Neural progenitor cell (in vitro differentiated cells): ENCODE measurements around the gene DDX51. TPM values are rescaled to one million over a fixed set of nuclear protein-coding genes. Genes with fewer than 3 reads are reported as not detected.

Experiments
- DNase-seq: peaks from one replicate; pipeline ENCODE4 v3.0.0-alpha.2; 2016; ENCODE audit warnings: low spot score
- H2AFZ ChIP-seq: fragments of 200-600 bp; sonication (generic); replicated peaks from 2 replicates; pipeline ENCODE4 v1.6.1; 2016; ENCODE audit warnings: antibody characterized with exemption
- H3F3A ChIP-seq: fragments of 200-600 bp; sonication (generic); 2 replicates; pipeline ENCODE4 v1.6.1; 2016; ENCODE audit warnings: antibody characterized with exemption, low read depth
- H3K27ac ChIP-seq: fragments of 200-600 bp; sonication (generic); 2 replicates; pipeline ENCODE4 v1.5.1; 2016; ENCODE audit warnings: mild to moderate bottlenecking
- H3K27me3 ChIP-seq: fragments of 200-600 bp; sonication (generic); 2 replicates; pipeline ENCODE4 v1.6.1; 2016; ENCODE audit warnings: mild to moderate bottlenecking, moderate library complexity
- H3K36me3 ChIP-seq: fragments of 200-600 bp; sonication (generic); 2 replicates; pipeline ENCODE4 v1.5.1; 2016
- H3K4me1 ChIP-seq: fragments of 200-600 bp; sonication (generic); 2 replicates; pipeline ENCODE4 v1.6.1; 2016; ENCODE audit warnings: mixed run types
- H3K4me2 ChIP-seq: fragments of 200-600 bp; sonication (generic); 2 replicates; pipeline ENCODE4 v1.6.1; 2016
- H3K4me3 ChIP-seq: fragments of 200-600 bp; sonication (generic); 2 replicates; pipeline ENCODE4 v1.5.1; 2016
- H3K79me2 ChIP-seq: fragments of 200-600 bp; sonication (generic); 2 replicates; pipeline ENCODE4 v1.6.1; 2016; ENCODE audit warnings: low read depth
- H3K9ac ChIP-seq: fragments of 200-600 bp; sonication (generic); 2 replicates; pipeline ENCODE4 v1.6.1; 2016
- H3K9me3 ChIP-seq: fragments of 200-600 bp; sonication (generic); 2 replicates; pipeline ENCODE4 v1.5.1; 2016; ENCODE audit warnings: low read depth
- H4K20me1 ChIP-seq: fragments of 200-600 bp; sonication (generic); 2 replicates; pipeline ENCODE4 v1.6.1; 2016; ENCODE audit warnings: low read depth
- H3K27ac Mint-ChIP-seq: 3 replicates; pipeline ENCODE4 v1.8.0; 2021; ENCODE audit warnings: mixed read lengths
- H3K27me3 Mint-ChIP-seq: 2 replicates; pipeline ENCODE4 v1.8.0; 2022; ENCODE audit warnings: low read depth, mild to moderate bottlenecking, inconsistent platforms, moderate library complexity, mixed read lengths; ENCODE audit not compliant: insufficient read depth
- H3K36me3 Mint-ChIP-seq: 3 replicates; pipeline ENCODE4 v1.8.0; 2021; ENCODE audit warnings: mixed read lengths
- H3K4me1 Mint-ChIP-seq: 3 replicates; pipeline ENCODE4 v1.8.0; 2021; ENCODE audit warnings: mixed read lengths
- H3K4me3 Mint-ChIP-seq: 3 replicates; pipeline ENCODE4 v1.8.0; 2021; ENCODE audit warnings: mild to moderate bottlenecking, moderate library complexity, mixed read lengths
- H3K9me3 Mint-ChIP-seq: 3 replicates; pipeline ENCODE4 v1.8.0; 2020; ENCODE audit warnings: mixed read lengths
- EZH2 ChIP-seq: fragments of 200-600 bp; sonication (generic); IDR thresholded peaks from 2 replicates; pipeline ENCODE4 v1.6.1; 2017; ENCODE audit warnings: antibody characterized with exemption, mild to moderate bottlenecking, moderate library complexity
- EZH2phosphoT487 ChIP-seq: fragments of 200-600 bp; sonication (generic); IDR thresholded peaks from 2 replicates; pipeline ENCODE4 v1.6.1; 2017; ENCODE audit warnings: antibody characterized with exemption
- total RNA-seq: library from RNA; depleted of rRNA; stranded (reverse); fragments of >200 nt; gene quantifications from 2 replicates; pipeline ENCODE4 v1.2.3, GENCODE V29; 2015; ENCODE audit warnings: low replicate concordance
- TF ChIP-seq, protein P1 (sequence below): fragments of 200-600 bp; sonication (generic); IDR thresholded peaks from 2 replicates; pipeline ENCODE4 v1.5.1; 2017; ENCODE audit warnings: antibody characterized with exemption, mild to moderate bottlenecking

DDX51 gene
- total RNA-seq, 1 donor from 2014 or later: 8.5 TPM

DNA sequence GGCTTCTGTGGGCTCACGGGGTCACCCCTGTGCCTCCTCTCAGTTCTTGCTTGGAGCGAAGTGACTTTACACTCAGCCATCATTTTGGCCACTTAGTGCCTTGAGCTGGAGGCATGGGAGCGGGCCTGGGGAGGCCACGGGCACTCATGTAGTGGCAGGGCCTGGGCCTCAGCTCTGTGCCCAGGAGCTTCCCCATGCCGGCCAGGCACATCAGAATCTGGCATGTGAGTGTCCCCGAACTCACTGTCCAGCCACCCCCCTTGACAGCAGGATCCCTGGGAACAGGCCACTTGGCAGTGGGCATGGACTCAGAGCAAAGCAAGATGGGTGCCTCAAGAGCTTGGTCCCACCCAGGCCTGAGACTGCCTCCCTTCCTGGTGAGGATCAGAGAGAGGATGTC is 29.5 kb downstream of the DDX51 start:
- Mint-ChIP-seq H3K4me1 (no peaks in the 10 kb centered on the region), H3K27ac (no peak overlapping the region), H3K36me3 (peaks cover 6% of the 10 kb centered on the region), H3K9me3 (no peaks in the 10 kb centered on the region), H3K27me3 (no peaks in the 10 kb centered on the region), H3K4me3 (no peak overlapping the region)
- no peak overlapping the region for H2AFZ ChIP-seq
- H3K27ac ChIP-seq: no peak overlapping the region
- no peaks in the 10 kb centered on the region for H3F3A ChIP-seq
- H3K27me3 ChIP-seq: no peaks in the 10 kb centered on the region
- H3K79me2 ChIP-seq: no peaks in the 10 kb centered on the region
- no peaks in the 10 kb centered on the region for H3K4me1 ChIP-seq
- H3K36me3 ChIP-seq: no peaks in the 10 kb centered on the region
- H3K9ac ChIP-seq: no peak overlapping the region
- no peaks in the 10 kb centered on the region for H3K9me3 ChIP-seq
- TF ChIP-seq EZH2phosphoT487: no peak
- no peak for TF ChIP-seq EZH2
- TF ChIP-seq, protein P1, sequence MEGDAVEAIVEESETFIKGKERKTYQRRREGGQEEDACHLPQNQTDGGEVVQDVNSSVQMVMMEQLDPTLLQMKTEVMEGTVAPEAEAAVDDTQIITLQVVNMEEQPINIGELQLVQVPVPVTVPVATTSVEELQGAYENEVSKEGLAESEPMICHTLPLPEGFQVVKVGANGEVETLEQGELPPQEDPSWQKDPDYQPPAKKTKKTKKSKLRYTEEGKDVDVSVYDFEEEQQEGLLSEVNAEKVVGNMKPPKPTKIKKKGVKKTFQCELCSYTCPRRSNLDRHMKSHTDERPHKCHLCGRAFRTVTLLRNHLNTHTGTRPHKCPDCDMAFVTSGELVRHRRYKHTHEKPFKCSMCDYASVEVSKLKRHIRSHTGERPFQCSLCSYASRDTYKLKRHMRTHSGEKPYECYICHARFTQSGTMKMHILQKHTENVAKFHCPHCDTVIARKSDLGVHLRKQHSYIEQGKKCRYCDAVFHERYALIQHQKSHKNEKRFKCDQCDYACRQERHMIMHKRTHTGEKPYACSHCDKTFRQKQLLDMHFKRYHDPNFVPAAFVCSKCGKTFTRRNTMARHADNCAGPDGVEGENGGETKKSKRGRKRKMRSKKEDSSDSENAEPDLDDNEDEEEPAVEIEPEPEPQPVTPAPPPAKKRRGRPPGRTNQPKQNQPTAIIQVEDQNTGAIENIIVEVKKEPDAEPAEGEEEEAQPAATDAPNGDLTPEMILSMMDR: no peak
- no peaks in the 10 kb centered on the region for H4K20me1 ChIP-seq
- H3K4me3 ChIP-seq: no peak overlapping the region
- no peak for DNase-seq
- no peak overlapping the region for H3K4me2 ChIP-seq

DNA sequence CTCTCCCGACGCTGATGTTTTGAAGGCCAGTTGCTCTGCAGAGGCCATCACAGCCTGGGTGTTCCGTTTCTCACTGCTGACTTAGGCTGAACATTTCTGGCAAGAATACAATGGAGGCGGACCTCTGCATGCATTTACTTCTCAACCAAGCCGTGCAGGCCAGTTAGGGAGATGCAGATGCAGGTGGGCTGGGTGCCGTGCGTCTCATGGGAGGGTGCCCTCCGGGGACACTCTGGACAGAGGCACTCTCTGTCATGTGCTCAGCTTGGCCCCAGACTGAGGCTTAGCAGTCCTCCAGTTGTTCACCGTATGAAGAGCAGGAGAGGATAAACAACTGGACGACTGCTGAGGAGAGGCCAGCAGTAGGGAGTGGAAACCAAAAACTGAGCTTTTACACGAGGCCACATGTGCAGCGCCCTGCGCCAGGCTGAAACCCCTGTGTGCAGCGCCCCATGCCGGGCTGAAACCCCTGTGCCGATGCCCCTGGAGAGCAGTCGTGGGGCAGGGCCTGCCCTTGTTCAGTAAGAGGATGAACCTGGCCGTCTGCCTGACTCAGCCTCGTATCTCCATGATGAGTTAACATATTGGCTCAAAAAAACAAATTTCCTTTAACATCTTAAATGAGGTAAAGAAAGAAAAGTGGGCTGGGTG is 32.3 kb downstream of the DDX51 start:
- Histone ChIP-seq H3K27me3 (no peaks in the 10 kb centered on the region), H3K27ac (no peak overlapping the region), H3K4me3 (no peak overlapping the region), H3K4me2 (no peak overlapping the region), H3F3A (peaks cover 13% of the 10 kb centered on the region), H3K79me2 (no peaks in the 10 kb centered on the region), H3K9me3 (no peaks in the 10 kb centered on the region), H2AFZ (no peak overlapping the region), H3K36me3 (no peaks in the 10 kb centered on the region), H4K20me1 (peaks cover 11% of the 10 kb centered on the region), H3K9ac (no peak overlapping the region), H3K4me1 (peaks cover 8% of the 10 kb centered on the region)
- Mint-ChIP-seq H3K4me3 (no peak overlapping the region), H3K27ac (peak overlapping the region; percentile 59), H3K4me1 (peaks cover 15% of the 10 kb centered on the region), H3K9me3 (no peaks in the 10 kb centered on the region), H3K36me3 (peaks cover 12% of the 10 kb centered on the region), H3K27me3 (peaks cover 2% of the 10 kb centered on the region)
- no peak for DNase-seq
- TF ChIP-seq EZH2phosphoT487 (no peak), EZH2 (no peak)
- TF ChIP-seq, protein P1: no peak

DNA sequence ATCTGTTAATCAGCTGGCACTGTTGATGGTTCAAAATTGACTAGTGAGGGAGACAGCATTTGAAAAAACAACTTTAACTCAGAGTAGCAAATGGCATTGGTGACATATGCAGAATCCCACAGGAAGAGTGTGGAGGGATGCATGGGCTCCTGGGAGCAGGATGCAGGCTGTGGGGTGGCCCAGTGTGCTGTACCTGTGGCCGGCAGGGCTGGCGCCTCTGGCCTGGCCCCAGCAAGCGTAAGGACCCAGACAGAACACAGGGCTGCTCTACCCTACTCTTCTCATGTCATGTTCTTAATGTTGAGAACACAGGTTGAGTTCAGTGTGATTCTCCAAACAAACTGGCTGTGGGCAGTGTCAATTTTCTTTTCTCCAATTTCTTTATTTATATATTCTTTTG is 33.4 kb downstream of the DDX51 start:
- peaks cover 14% of the 10 kb centered on the region for H3K36me3 Mint-ChIP-seq
- H4K20me1 ChIP-seq: peaks cover 11% of the 10 kb centered on the region
- H3K4me3 ChIP-seq: no peak overlapping the region
- H3K79me2 ChIP-seq: no peaks in the 10 kb centered on the region
- peaks cover 8% of the 10 kb centered on the region for H3K4me1 ChIP-seq
- no peak for DNase-seq
- no peak overlapping the region for H2AFZ ChIP-seq
- no peak overlapping the region for H3K27ac ChIP-seq
- no peak overlapping the region for H3K4me2 ChIP-seq
- H3K27ac Mint-ChIP-seq: no peak overlapping the region
- H3K4me3 Mint-ChIP-seq: no peak overlapping the region
- no peak overlapping the region for H3K9ac ChIP-seq
- H3K36me3 ChIP-seq: no peaks in the 10 kb centered on the region
- TF ChIP-seq, protein P1: no peak
- TF ChIP-seq EZH2 (no peak), EZH2phosphoT487 (no peak)
- peaks cover 2% of the 10 kb centered on the region for H3K27me3 Mint-ChIP-seq
- peaks cover 15% of the 10 kb centered on the region for H3F3A ChIP-seq
- peaks cover 15% of the 10 kb centered on the region for H3K4me1 Mint-ChIP-seq
- H3K27me3 ChIP-seq: no peaks in the 10 kb centered on the region
- no peaks in the 10 kb centered on the region for H3K9me3 Mint-ChIP-seq
- H3K9me3 ChIP-seq: no peaks in the 10 kb centered on the region
